CD8-positive, alpha-beta memory T cell (primary cell): ENCODE measurements around the gene C3orf22. TPM values are rescaled to one million over a fixed set of nuclear protein-coding genes. Genes with fewer than 3 reads are reported as not detected.

Experiments
- CTCF ChIA-PET: fragments of 350-600 bp; sonication (Branson Sonifier 250); formaldehyde crosslinking; loops from one replicate; lab custom pipeline; 2021; ENCODE audit warnings: antibody characterized with exemption; lab: Charles Lee
- POLR2A ChIA-PET: fragments of 350-600 bp; sonication (Branson Sonifier 250); formaldehyde crosslinking; loops from one replicate; lab custom pipeline; 2021; ENCODE audit warnings: antibody characterized with exemption; lab: Charles Lee
- DNase-seq, 5 donors: peaks; one replicate each; pipeline versions ENCODE4 v3.0.0 to v3.0.0-alpha.2; 2020 to 2022; ENCODE audit warnings: mixed read lengths in 1 of 5
- H3K27ac ChIP-seq: one replicate; pipeline ENCODE4 v1.7.0; 2013; ENCODE audit warnings: low read depth, mild to moderate bottlenecking, low read length, moderate library complexity
- H3K27me3 ChIP-seq: 2 replicates; pipeline ENCODE4 v1.7.0; 2013; ENCODE audit warnings: low read length, mild to moderate bottlenecking; ENCODE audit not compliant: insufficient read depth, poor library complexity, severe bottlenecking
- H3K36me3 ChIP-seq: 2 replicates; pipeline ENCODE4 v1.7.0; 2013; ENCODE audit warnings: mild to moderate bottlenecking, low read length, moderate library complexity; ENCODE audit not compliant: insufficient read depth
- H3K4me1 ChIP-seq: 2 replicates; pipeline ENCODE4 v1.7.0; 2013; ENCODE audit warnings: mild to moderate bottlenecking, low read length, moderate library complexity; ENCODE audit not compliant: insufficient read depth
- H3K4me3 ChIP-seq: 2 replicates; pipeline ENCODE4 v1.7.0; 2013; ENCODE audit warnings: mild to moderate bottlenecking, low read length
- H3K9me3 ChIP-seq: 2 replicates; pipeline ENCODE4 v1.7.0; 2013; ENCODE audit warnings: mild to moderate bottlenecking, low read length
- H3K27ac Mint-ChIP-seq, 8 donors: one replicate each; pipeline ENCODE4 v1.8.0; 2020 to 2021; ENCODE audit warnings: mixed read lengths in 8 of 8, mild to moderate bottlenecking in 6 of 8, inconsistent platforms in 3 of 8, moderate library complexity in 3 of 8
- H3K27me3 Mint-ChIP-seq, 2 donors: one replicate each; pipeline ENCODE4 v1.8.0; 2020 to 2021; ENCODE audit warnings: mixed read lengths in 2 of 2, mild to moderate bottlenecking in 1 of 2, moderate library complexity in 1 of 2
- H3K36me3 Mint-ChIP-seq, 3 donors: one replicate each; pipeline ENCODE4 v1.8.0; 2020 to 2021; ENCODE audit warnings: mixed read lengths in 3 of 3, inconsistent platforms in 1 of 3, mild to moderate bottlenecking in 1 of 3
- H3K4me1 Mint-ChIP-seq, 3 donors: one replicate each; pipeline ENCODE4 v1.8.0; 2020 to 2021; ENCODE audit warnings: mixed read lengths in 3 of 3, inconsistent platforms in 1 of 3, mild to moderate bottlenecking in 1 of 3
- H3K4me3 Mint-ChIP-seq, 7 donors: one replicate each; pipeline ENCODE4 v1.8.0; 2020 to 2021; ENCODE audit warnings: mixed read lengths in 7 of 7, mild to moderate bottlenecking in 6 of 7, moderate library complexity in 4 of 7, inconsistent platforms in 2 of 7
- H3K9me3 Mint-ChIP-seq, 5 donors: one replicate each; pipeline ENCODE4 v1.8.0; 2020 to 2022; ENCODE audit warnings: mixed read lengths in 5 of 5, mild to moderate bottlenecking in 3 of 5, moderate library complexity in 2 of 5, inconsistent platforms in 1 of 5
- polyA plus RNA-seq: library from polyadenylated mRNA; unstranded; fragments of 300-500 nt; fragmentation: Illumina TruSeq; gene quantifications from one replicate; pipeline ENCODE4 v1.2.3, GENCODE V29; 2021
- total RNA-seq, 2 experiments: library from RNA; stranded (reverse); gene quantifications; one replicate each; pipeline ENCODE4 v1.2.3, GENCODE V29; 2021

The C3orf22 gene
- total and polyA plus RNA-seq, 3 experiments from 2014 or later: not detected

DNA sequence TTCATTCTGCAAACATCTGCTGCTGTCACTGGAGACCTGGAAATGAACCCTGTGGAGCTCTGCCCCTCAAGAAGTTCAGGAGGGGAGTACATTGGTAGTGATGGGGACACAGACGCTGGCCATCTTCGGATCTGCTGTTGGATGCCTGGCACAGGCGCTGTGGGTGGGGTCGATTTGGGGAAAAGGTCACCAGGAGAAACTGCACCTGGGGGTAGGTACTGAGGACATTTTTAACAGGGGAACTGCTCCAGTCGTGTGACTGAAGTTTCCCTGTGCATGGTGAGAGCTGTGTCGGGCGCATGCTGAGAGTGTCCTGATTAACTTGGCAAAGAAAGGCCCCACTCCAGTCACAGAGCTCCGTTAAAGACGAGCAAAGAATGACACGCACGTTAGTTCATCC lies 44.6 kb downstream of the C3orf22 start:
- H3K4me1 ChIP-seq: no peaks in the 10 kb centered on the region
- ChIA-PET POLR2A (no interaction called here), CTCF (interaction anchor here (1.8 kb wide), 1 partner anchor 9 kb away, joined by 6 read pairs; no protein-coding TSS in a partner anchor)
- no peaks in the 10 kb centered on the region for H3K9me3 Mint-ChIP-seq
- H3K36me3 ChIP-seq: no peaks in the 10 kb centered on the region
- peaks cover 0 to 2% of the 10 kb centered on the region in 2 donors for H3K27me3 Mint-ChIP-seq
- no peaks in the 10 kb centered on the region for H3K27me3 ChIP-seq
- peak in 1 of 5 donors; percentile 17 for DNase-seq
- no peak overlapping the region for H3K4me3 ChIP-seq
- H3K9me3 ChIP-seq: no peaks in the 10 kb centered on the region
- H3K4me1 Mint-ChIP-seq: no peaks in the 10 kb centered on the region
- H3K27ac ChIP-seq: no peak overlapping the region
- no peaks in the 10 kb centered on the region for H3K36me3 Mint-ChIP-seq
- no peak overlapping the region for H3K27ac Mint-ChIP-seq
- no peak overlapping the region for H3K4me3 Mint-ChIP-seq

DNA sequence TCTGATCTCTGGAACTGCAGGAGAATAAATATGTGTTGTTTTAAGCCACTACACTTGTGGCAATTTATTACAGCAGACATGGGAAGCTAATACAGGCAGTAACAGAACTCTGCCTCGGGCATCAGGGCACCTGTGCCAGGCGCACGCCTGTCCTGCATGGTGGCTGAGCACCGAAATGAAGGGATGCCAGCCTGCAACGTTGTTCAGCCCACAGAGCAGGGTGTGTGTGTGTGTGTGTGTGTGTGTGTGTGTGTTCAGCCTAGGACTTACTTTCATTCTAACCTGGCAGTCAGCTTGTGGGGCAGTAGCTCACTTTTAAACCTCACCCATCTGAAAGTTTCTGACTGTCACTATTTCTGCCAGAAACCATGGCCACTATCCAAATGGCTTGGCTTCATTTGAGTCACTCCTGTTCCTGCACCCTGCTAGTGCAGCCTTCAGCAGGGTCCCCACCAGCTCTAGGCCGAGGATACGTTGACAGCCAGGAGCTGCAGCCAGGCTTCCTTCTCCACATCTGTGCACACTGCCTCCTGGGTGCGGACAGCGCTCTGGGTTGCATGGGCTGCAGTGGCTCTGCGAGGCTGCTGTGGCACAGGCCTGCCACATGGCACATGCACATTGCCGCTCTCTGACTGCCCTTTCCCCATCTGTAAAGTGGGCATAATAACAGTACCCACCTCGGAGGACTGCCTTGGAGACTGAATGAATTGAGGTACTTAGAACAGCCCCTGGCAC lies 45.6 kb downstream of the C3orf22 start:
- Mint-ChIP-seq H3K27me3 (peaks cover 0 to 2% of the 10 kb centered on the region in 2 donors), H3K4me3 (no peak overlapping the region), H3K36me3 (no peaks in the 10 kb centered on the region), H3K4me1 (no peaks in the 10 kb centered on the region), H3K9me3 (no peaks in the 10 kb centered on the region), H3K27ac (no peak overlapping the region)
- Histone ChIP-seq H3K27ac (no peak overlapping the region), H3K27me3 (no peaks in the 10 kb centered on the region), H3K36me3 (no peaks in the 10 kb centered on the region), H3K4me1 (no peaks in the 10 kb centered on the region), H3K4me3 (no peak overlapping the region), H3K9me3 (no peaks in the 10 kb centered on the region)
- ChIA-PET CTCF (interaction anchor here (1.8 kb wide), 1 partner anchor 10 kb away, joined by 6 read pairs; no protein-coding TSS in a partner anchor), POLR2A (no interaction called here)
- DNase-seq: peak in 1 of 5 donors; percentile 33

- Histone ChIP-seq H3K27me3 (no peaks in the 10 kb centered on the region), H3K27ac (no peak overlapping the region), H3K4me1 (no peaks in the 10 kb centered on the region), H3K4me3 (no peak overlapping the region), H3K9me3 (no peaks in the 10 kb centered on the region), H3K36me3 (no peaks in the 10 kb centered on the region)
- H3K4me3 Mint-ChIP-seq: no peak overlapping the region
- no peaks in the 10 kb centered on the region for H3K36me3 Mint-ChIP-seq
- peaks cover 0 to 2% of the 10 kb centered on the region in 2 donors for H3K27me3 Mint-ChIP-seq
- no peaks in the 10 kb centered on the region for H3K4me1 Mint-ChIP-seq
- POLR2A ChIA-PET: no interaction called here
- no peak overlapping the region for H3K27ac Mint-ChIP-seq
- CTCF ChIA-PET: interaction anchor here (0.8 kb wide), 1 partner anchor 11 kb away, joined by 4 read pairs; no protein-coding TSS in a partner anchor
- peak in 1 of 5 donors; percentile 12 for DNase-seq
- H3K9me3 Mint-ChIP-seq: no peaks in the 10 kb centered on the region
Observed at GRCh38 chr3:126512026-126512425, 46.7 kb downstream of the C3orf22 start.

- DNase-seq: no peak
- Mint-ChIP-seq H3K27me3 (peaks cover 0 to under 1% of the 10 kb centered on the region in 2 donors), H3K36me3 (no peaks in the 10 kb centered on the region), H3K9me3 (no peaks in the 10 kb centered on the region), H3K27ac (no peak overlapping the region), H3K4me3 (no peak overlapping the region), H3K4me1 (no peaks in the 10 kb centered on the region)
- H3K27me3 ChIP-seq: no peaks in the 10 kb centered on the region
- POLR2A ChIA-PET: no interaction called here
- no peak overlapping the region for H3K4me3 ChIP-seq
- H3K4me1 ChIP-seq: no peaks in the 10 kb centered on the region
- no peaks in the 10 kb centered on the region for H3K36me3 ChIP-seq
- H3K27ac ChIP-seq: no peak overlapping the region
- CTCF ChIA-PET: interaction anchor here (0.8 kb wide), 1 partner anchor 12 kb away, joined by 4 read pairs; no protein-coding TSS in a partner anchor
- no peaks in the 10 kb centered on the region for H3K9me3 ChIP-seq
Observed at GRCh38 chr3:126511291-126511690, 47.4 kb downstream of the C3orf22 start.

GRCh38 chr3:126510308-126510910 lies 48.3 kb downstream of the C3orf22 start:
- DNase-seq: peak in 1 of 5 donors; percentile 22
- H3K4me3 Mint-ChIP-seq: no peak overlapping the region
- H3K27me3 Mint-ChIP-seq: peaks cover 0 to 5% of the 10 kb centered on the region in 2 donors
- H3K27ac Mint-ChIP-seq: no peak overlapping the region
- Histone ChIP-seq H3K27me3 (no peaks in the 10 kb centered on the region), H3K4me3 (no peak overlapping the region), H3K36me3 (no peaks in the 10 kb centered on the region), H3K9me3 (no peaks in the 10 kb centered on the region), H3K27ac (no peak overlapping the region), H3K4me1 (no peaks in the 10 kb centered on the region)
- no peaks in the 10 kb centered on the region for H3K9me3 Mint-ChIP-seq
- POLR2A ChIA-PET: no interaction called here
- CTCF ChIA-PET: no interaction called here
- no peaks in the 10 kb centered on the region for H3K36me3 Mint-ChIP-seq
- no peaks in the 10 kb centered on the region for H3K4me1 Mint-ChIP-seq

GRCh38 chr3:126509597-126510307 lies 49.0 kb downstream of the C3orf22 start:
- Mint-ChIP-seq H3K27ac (no peak overlapping the region), H3K36me3 (no peaks in the 10 kb centered on the region), H3K27me3 (peaks cover 0 to 12% of the 10 kb centered on the region in 2 donors), H3K9me3 (no peaks in the 10 kb centered on the region), H3K4me3 (no peak overlapping the region), H3K4me1 (no peaks in the 10 kb centered on the region)
- Histone ChIP-seq H3K9me3 (no peaks in the 10 kb centered on the region), H3K27ac (no peak overlapping the region), H3K4me1 (no peaks in the 10 kb centered on the region), H3K27me3 (no peaks in the 10 kb centered on the region), H3K4me3 (no peak overlapping the region), H3K36me3 (no peaks in the 10 kb centered on the region)
- DNase-seq: peak in 1 of 5 donors; percentile 38
- CTCF ChIA-PET: interaction anchor here (0.7 kb wide), 1 partner anchor 375 kb away, joined by 3 read pairs; no protein-coding TSS in a partner anchor
- POLR2A ChIA-PET: no interaction called here

DNA sequence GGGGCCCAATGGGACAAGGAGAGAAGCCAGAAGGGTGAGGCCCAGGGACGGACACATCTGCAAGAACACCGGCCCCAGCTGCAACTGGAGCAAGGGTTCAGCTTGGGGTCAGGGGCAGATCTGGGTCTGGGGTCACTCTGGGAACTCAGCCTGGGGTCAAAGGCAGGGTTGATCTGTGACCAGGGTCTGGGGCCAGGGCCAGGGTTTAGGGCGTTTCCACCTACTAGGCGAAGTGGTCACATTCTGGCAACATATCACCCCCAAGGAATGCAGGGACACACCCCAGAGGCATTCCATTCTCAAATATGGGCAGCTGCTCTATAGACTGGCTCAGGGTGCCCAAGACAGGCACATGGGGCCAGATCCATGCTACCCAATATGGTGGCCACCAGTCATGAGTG lies 50.2 kb downstream of the C3orf22 start:
- Histone ChIP-seq H3K4me1 (no peaks in the 10 kb centered on the region), H3K4me3 (no peak overlapping the region), H3K36me3 (no peaks in the 10 kb centered on the region), H3K9me3 (no peaks in the 10 kb centered on the region), H3K27me3 (no peaks in the 10 kb centered on the region), H3K27ac (no peak overlapping the region)
- DNase-seq: peak in 1 of 5 donors; percentile 11
- Mint-ChIP-seq H3K9me3 (no peaks in the 10 kb centered on the region), H3K4me1 (no peaks in the 10 kb centered on the region), H3K4me3 (no peak overlapping the region), H3K27ac (no peak overlapping the region), H3K36me3 (no peaks in the 10 kb centered on the region), H3K27me3 (peaks cover 3 to 16% of the 10 kb centered on the region in 2 donors)
- POLR2A ChIA-PET: no interaction called here
- CTCF ChIA-PET: interaction anchor here (0.9 kb wide), 1 partner anchor 14 kb away, joined by 3 read pairs; no protein-coding TSS in a partner anchor
